Uterus (tissue), 4 donors: ENCODE measurements around the gene CEP83. TPM values are rescaled to one million over a fixed set of nuclear protein-coding genes. Genes with fewer than 3 reads are reported as not detected.
A peak's percentile ranks its signal among the peaks of the same experiment; 100 is the strongest.

Source experiments
- DNase-seq, 2 donors: peaks; one replicate each; pipeline ENCODE4 v3.0.0-alpha.2; 2019 to 2020
- H3K27ac ChIP-seq, 2 donors: fragments of 200-600 bp; sonication (generic); 1 replicate in 1 of 2; 2 replicates in 1 of 2; pipeline ENCODE4 v1.5.1; 2016 to 2018
- H3K27me3 ChIP-seq, 2 donors: fragments of 200-600 bp; sonication (generic); one replicate each; pipeline ENCODE4 v1.5.1; 2018 to 2019; ENCODE audit warnings: control low read depth in 1 of 2
- H3K36me3 ChIP-seq, 2 donors: fragments of 200-600 bp; sonication (generic); one replicate each; pipeline ENCODE4 v1.5.1; 2019; ENCODE audit warnings: control low read depth in 1 of 2
- H3K4me1 ChIP-seq, 2 donors: fragments of 200-600 bp; sonication (generic); one replicate each; pipeline ENCODE4 v1.5.1; 2018 to 2019; ENCODE audit warnings: control low read depth in 1 of 2
- H3K4me3 ChIP-seq, 2 donors: fragments of 200-600 bp; sonication (generic); 1 replicate in 1 of 2; 2 replicates in 1 of 2; pipeline ENCODE4 v1.5.1; 2018 to 2019; ENCODE audit warnings: mild to moderate bottlenecking in 1 of 2
- H3K9me3 ChIP-seq, 2 donors: fragments of 200-600 bp; sonication (generic); one replicate each; pipeline ENCODE4 v1.5.1; 2019; ENCODE audit warnings: control low read depth in 1 of 2
- POLR2A ChIP-seq, 2 donors: fragments of 450-650 bp; IDR thresholded peaks; one replicate each; pipeline ENCODE4 v1.6.1; 2016; ENCODE audit warnings: antibody characterized with exemption in 2 of 2, mild to moderate bottlenecking in 1 of 2, moderate library complexity in 1 of 2
- intact Hi-C: fragments of 100-400 bp; cut with DNase I; formaldehyde crosslinking; loops from one replicate; pipeline ENCODE4 v1.15.1; 2023; ENCODE audit warnings: low total_unique reads
- total RNA-seq, 4 donors: library from RNA; depleted of rRNA in 3 of 4; stranded (reverse); fragments of >200 nt in 3 of 4; gene quantifications; one replicate each; pipeline versions ENCODE4 v1.1.0 to v1.2.4, GENCODE V29; 2014 to 2023
- TF ChIP-seq, protein P1 (sequence below), 4 experiments: fragments of 200-600 bp in 2 of 4; fragments of 450-650 bp in 2 of 4; sonication (generic) in 2 of 4; IDR thresholded peaks; one replicate each; pipeline ENCODE4 v1.5.1; 2016 to 2019; ENCODE audit warnings: antibody characterized with exemption in 4 of 4, mild to moderate bottlenecking in 2 of 4, moderate library complexity in 1 of 4
- donor health status: DM: yes; HTN: yes; CAD: no.

Gene CEP83
- total RNA-seq, 4 donors from 2014 or later = 14.7 to 40.7 (median 33.2) TPM

DNA sequence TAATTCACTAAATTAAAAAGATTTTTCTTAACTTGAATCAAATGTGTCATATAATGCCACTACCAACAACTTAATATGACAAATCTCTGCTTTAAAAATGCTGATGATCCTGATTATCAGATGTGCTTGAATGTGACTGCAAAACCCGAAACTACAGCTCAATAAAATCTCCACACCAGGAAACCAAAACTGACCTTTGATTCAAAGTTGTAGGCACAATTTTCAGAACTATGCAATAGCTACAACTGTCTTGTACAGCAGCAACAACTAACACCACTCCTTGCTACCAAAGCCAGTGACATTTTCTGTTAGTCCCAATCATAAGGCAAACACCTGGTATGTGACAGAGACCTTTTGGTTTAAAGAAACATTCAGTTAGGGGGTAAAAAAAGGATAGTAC lies 147.3 kb downstream of the CEP83 start:
- no peaks in the 10 kb centered on the region for H3K27me3 ChIP-seq
- intact Hi-C loops = no loop called here
- no peak overlapping the region for H3K4me3 ChIP-seq
- TF ChIP-seq, protein P1, sequence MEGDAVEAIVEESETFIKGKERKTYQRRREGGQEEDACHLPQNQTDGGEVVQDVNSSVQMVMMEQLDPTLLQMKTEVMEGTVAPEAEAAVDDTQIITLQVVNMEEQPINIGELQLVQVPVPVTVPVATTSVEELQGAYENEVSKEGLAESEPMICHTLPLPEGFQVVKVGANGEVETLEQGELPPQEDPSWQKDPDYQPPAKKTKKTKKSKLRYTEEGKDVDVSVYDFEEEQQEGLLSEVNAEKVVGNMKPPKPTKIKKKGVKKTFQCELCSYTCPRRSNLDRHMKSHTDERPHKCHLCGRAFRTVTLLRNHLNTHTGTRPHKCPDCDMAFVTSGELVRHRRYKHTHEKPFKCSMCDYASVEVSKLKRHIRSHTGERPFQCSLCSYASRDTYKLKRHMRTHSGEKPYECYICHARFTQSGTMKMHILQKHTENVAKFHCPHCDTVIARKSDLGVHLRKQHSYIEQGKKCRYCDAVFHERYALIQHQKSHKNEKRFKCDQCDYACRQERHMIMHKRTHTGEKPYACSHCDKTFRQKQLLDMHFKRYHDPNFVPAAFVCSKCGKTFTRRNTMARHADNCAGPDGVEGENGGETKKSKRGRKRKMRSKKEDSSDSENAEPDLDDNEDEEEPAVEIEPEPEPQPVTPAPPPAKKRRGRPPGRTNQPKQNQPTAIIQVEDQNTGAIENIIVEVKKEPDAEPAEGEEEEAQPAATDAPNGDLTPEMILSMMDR (IDR thresholded peaks at IDR 0.05) = no peak
- no peak for TF ChIP-seq POLR2A (IDR thresholded peaks at IDR 0.05)
- H3K9me3 ChIP-seq = no peaks in the 10 kb centered on the region
- no peaks in the 10 kb centered on the region for H3K36me3 ChIP-seq
- H3K27ac ChIP-seq = no peak overlapping the region
- H3K4me1 ChIP-seq = no peaks in the 10 kb centered on the region
- DNase-seq = no peak

DNA sequence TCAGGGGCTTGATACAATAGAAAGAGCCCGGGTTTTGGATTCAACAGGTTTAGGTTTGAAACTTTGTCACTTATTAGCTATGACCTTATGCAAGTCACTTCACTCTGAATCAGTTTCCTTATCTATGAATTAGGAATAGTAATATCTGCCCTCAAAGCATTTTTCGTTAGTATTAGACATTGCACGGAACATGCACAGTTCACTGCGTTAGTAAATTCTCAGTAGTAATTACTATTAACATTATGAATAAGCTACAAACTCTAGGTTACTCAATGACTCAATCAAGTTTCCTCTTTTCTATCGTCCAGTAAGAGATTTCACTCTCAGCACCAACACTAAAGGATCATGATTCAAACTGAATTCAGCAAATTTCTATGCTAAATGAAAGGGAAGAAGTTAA lies 150.3 kb downstream of the CEP83 start:
- H3K36me3 ChIP-seq = no peaks in the 10 kb centered on the region
- intact Hi-C loops = no loop called here
- peaks cover 0 to 6% of the 10 kb centered on the region in 2 donors for H3K4me1 ChIP-seq
- H3K27ac ChIP-seq = no peak overlapping the region
- no peak overlapping the region for H3K4me3 ChIP-seq
- TF ChIP-seq, protein P1 (IDR thresholded peaks at IDR 0.05) = no peak
- no peak for TF ChIP-seq POLR2A (IDR thresholded peaks at IDR 0.05)
- H3K27me3 ChIP-seq = no peaks in the 10 kb centered on the region
- no peaks in the 10 kb centered on the region for H3K9me3 ChIP-seq
- DNase-seq = no peak

DNA sequence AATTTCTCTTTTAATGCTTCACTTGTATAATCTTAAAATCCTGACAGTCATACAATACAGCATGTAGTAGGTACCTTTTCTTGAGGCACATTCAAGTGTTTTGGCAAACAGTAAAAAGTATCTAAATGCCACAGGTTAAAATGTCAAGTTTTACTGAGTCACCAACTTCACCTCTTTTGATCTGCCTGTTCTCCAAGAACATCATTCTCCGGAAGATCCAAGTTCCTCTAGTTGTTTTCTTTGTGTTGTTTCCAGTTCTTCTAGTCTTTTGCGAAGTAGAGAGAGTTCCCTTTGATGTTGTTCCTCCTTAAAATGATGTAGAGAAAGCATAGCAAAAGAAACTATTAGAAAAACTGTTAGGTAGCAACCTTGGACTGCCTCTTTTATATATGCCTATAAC lies 151.1 kb downstream of the CEP83 start:
- no peaks in the 10 kb centered on the region for H3K9me3 ChIP-seq
- intact Hi-C loops = no loop called here
- no peak for DNase-seq
- H3K4me3 ChIP-seq = no peak overlapping the region
- H3K4me1 ChIP-seq = peaks cover 0 to 7% of the 10 kb centered on the region in 2 donors
- no peaks in the 10 kb centered on the region for H3K27me3 ChIP-seq
- no peaks in the 10 kb centered on the region for H3K36me3 ChIP-seq
- TF ChIP-seq POLR2A (IDR thresholded peaks at IDR 0.05) = no peak
- TF ChIP-seq, protein P1 (IDR thresholded peaks at IDR 0.05) = no peak
- no peak overlapping the region for H3K27ac ChIP-seq

DNA sequence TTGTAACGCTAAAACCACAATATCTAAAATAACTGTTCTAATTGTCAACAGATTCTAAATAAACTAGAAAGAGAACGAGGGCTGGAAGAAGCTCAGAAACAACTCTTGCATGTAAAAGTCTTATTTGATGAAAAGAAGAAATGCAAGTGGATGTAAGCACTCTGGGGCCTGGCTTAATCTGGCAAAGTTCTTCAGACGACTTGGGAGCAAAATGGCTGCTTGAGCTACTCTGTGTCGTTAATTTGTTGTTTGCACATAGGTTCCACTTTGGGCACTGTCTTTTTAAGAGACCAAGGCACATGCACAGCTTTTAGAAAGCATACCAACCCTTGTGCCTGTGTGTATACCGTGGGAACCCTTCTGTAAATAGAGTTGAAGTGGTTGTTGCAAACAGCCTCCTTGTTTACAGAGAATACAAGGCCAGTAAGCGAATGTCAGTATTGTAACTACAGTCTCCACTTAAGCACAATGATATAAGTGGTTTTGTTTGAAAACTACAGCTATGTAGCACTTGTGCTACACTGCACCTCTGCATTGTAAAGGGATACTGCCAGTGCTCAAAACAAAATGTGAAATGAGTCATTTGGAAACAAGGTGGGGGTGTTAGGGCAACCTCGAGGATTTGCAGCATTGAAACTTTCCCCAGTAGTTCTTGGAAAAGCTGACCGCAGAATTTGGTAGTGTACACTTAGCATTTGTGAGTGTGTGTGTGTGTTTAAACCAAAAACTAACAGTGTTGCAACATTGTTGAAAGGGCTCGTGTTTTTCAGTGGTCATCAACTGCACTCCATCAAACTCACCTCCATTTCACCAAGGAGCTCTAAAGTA lies 154.3 kb downstream of the CEP83 start:
- DNase-seq = no peak
- no peaks in the 10 kb centered on the region for H3K36me3 ChIP-seq
- H3K27me3 ChIP-seq = no peaks in the 10 kb centered on the region
- H3K4me1 ChIP-seq = peaks cover 0 to 7% of the 10 kb centered on the region in 2 donors
- TF ChIP-seq, protein P1 (IDR thresholded peaks at IDR 0.05) = no peak
- no peak for TF ChIP-seq POLR2A (IDR thresholded peaks at IDR 0.05)
- intact Hi-C loops = no loop called here
- no peaks in the 10 kb centered on the region for H3K9me3 ChIP-seq
- H3K27ac ChIP-seq = peak overlapping the region in 1 of 2 donors; percentile 63
- H3K4me3 ChIP-seq = no peak overlapping the region

DNA sequence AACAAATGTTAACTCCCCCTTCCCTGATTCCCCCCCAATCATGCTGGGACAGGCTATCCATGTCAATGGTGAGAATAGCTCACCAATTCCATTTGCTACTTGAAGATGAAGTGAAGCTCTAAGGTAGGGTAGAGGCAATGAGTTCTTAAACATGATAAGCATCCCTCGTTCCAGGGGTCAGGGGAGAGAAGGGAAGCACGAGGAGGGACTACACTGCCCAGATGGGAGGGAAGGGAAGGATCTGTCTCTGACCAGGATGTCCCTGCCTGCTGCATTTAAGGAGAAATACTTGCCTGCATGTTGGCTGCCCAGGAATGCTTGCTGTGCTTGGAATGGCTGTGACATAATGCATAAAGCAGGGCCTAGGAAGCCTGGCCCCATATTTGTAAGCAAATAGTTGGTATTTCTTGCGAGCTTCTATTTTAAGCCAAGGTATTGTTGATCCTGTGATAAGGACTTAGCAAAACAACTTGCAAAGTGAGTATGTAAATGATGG lies 155.1 kb downstream of the CEP83 start:
- Histone ChIP-seq H3K27ac (peak overlapping the region in 1 of 2 donors; percentile 63), H3K4me3 (no peak overlapping the region), H3K27me3 (no peaks in the 10 kb centered on the region), H3K36me3 (no peaks in the 10 kb centered on the region), H3K9me3 (no peaks in the 10 kb centered on the region), H3K4me1 (peaks cover 0 to 7% of the 10 kb centered on the region in 2 donors)
- intact Hi-C loops = no loop called here
- no peak for DNase-seq
- no peak for TF ChIP-seq POLR2A (IDR thresholded peaks at IDR 0.05)
- TF ChIP-seq, protein P1 (IDR thresholded peaks at IDR 0.05) = no peak
